Liver (tissue), 2 donors: ENCODE data around the gene NOG.

Experiments used
- RXRA ChIP-seq, 2 donors: IDR thresholded peaks; 2 replicates each; pipeline ENCODE4 v1.6.1; 2017 to 2018; ENCODE audit warnings: antibody characterized with exemption in 2 of 2, mild to moderate bottlenecking in 1 of 2
- TAF1 ChIP-seq: conservative IDR thresholded peaks from 2 replicates; pipeline ENCODE4 v1.6.1; 2016; ENCODE audit warnings: antibody characterized with exemption, mild to moderate bottlenecking
- donor health status: healthy.

- TF ChIP-seq TAF1 (no peak), RXRA (IDR thresholded peaks at IDR 0.05) (no peak)
These were observed 16.8 kb downstream of the NOG start for GRCh38 chr17:56610321-56610720.
